ENCODE measurements around the gene OR2V2. TPM values are rescaled to one million over a fixed set of nuclear protein-coding genes. Genes with fewer than 3 reads are reported as not detected.
A peak's percentile ranks its signal among the peaks of the same experiment; 100 is the strongest.

The OR2V2 gene
- polyA plus RNA-seq, 1 of the 3 experiments (the other 2 are of a cell fraction), result not detected

- no peak for TF ChIP-seq EP300 (IDR thresholded peaks at IDR 0.05; ENCODE audit: borderline replicate concordance in 1 of 2, low read depth in 1 of 2, low read length in 1 of 2)
Measured at GRCh38 chr5:181193656-181194055, 46.3 kb downstream of the OR2V2 start (continued).

- Histone ChIP-seq H3K4me2 (no peak overlapping the region), H4K20me1 (ENCODE audit: insufficient read depth) (no peaks in the 10 kb centered on the region), H3F3A (replicated peaks; ENCODE audit: insufficient read depth) (peaks cover 1% of the 10 kb centered on the region), H3K27ac (ENCODE audit: low read depth in 2 of 2, low read length in 1 of 2) (no peak overlapping the region; a peak in 1 of 4 replicates), H3K4me1 (ENCODE audit: control insufficient read depth in 1 of 2, insufficient read depth in 2 of 2, low read depth in 1 of 2, low read length in 1 of 2) (peaks cover 0 to 18% of the 10 kb centered on the region in 2 experiments; a peak in 1 of 4 replicates), H3K36me3 (replicated peaks in 1 of 2; ENCODE audit: control insufficient read depth in 1 of 2, insufficient read depth in 2 of 2, low read length in 1 of 2) (no peaks in the 10 kb centered on the region), H3K9ac (no peak overlapping the region), H3K4me3 (ENCODE audit: low read depth in 2 of 2, low read length in 1 of 2) (no peak overlapping the region), H3K27me3 (ENCODE audit: insufficient read depth) (no peaks in the 10 kb centered on the region), H2AFZ (ENCODE audit: low read depth) (no peak overlapping the region), H3K9me2 (no peaks in the 10 kb centered on the region), H3K9me3 (no peaks in the 10 kb centered on the region), H3K79me2 (ENCODE audit: insufficient read depth) (peaks cover 6% of the 10 kb centered on the region; the same call in 1 of the 2 replicates)
- ChIA-PET POLR2A (no interaction called here), CTCF (interaction anchor here (0.8 to 3.3 kb wide), 5 partner anchors 9 to 23 kb away, joined by 3 to 10 read pairs (median 4); partner anchors contain the start of gene TRIM7)
- WGBS (ENCODE audit: low lambda C conversion rate), result 85% methylated on average over 18 of the region's 21 CpGs
- TF ChIP-seq TAF1 (IDR thresholded peaks at IDR 0.05; ENCODE audit: borderline replicate concordance, low read depth, low read length), result no peak
- no peak for TF ChIP-seq RXRA (IDR thresholded peaks at IDR 0.05; ENCODE audit: borderline replicate concordance, low read depth)
- TF ChIP-seq RCOR1 (IDR thresholded peaks at IDR 0.05; ENCODE audit: low read length), result no peak
- TF ChIP-seq ELF1 (IDR thresholded peaks at IDR 0.05), result no peak
- TF ChIP-seq FOSL2 (IDR thresholded peaks at IDR 0.05; ENCODE audit: borderline replicate concordance, low read depth), result no peak
- TF ChIP-seq NRF1 (IDR thresholded peaks at IDR 0.05; ENCODE audit: low read depth, low read length), result no peak
- TF ChIP-seq FOXJ3 (CRISPR knock-in tag; IDR thresholded peaks at IDR 0.05), result no peak
- TF ChIP-seq, protein P1, sequence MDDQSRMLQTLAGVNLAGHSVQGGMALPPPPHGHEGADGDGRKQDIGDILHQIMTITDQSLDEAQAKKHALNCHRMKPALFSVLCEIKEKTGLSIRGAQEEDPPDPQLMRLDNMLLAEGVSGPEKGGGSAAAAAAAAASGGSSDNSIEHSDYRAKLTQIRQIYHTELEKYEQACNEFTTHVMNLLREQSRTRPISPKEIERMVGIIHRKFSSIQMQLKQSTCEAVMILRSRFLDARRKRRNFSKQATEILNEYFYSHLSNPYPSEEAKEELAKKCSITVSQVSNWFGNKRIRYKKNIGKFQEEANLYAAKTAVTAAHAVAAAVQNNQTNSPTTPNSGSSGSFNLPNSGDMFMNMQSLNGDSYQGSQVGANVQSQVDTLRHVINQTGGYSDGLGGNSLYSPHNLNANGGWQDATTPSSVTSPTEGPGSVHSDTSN (IDR thresholded peaks at IDR 0.05), result no peak
- no peak for TF ChIP-seq SMC3 (IDR thresholded peaks at IDR 0.05; ENCODE audit: low read depth, low read length)
- TF ChIP-seq MXI1 (IDR thresholded peaks at IDR 0.05; ENCODE audit: low read depth, low read length), result no peak
- no peak for TF ChIP-seq USF1 (IDR thresholded peaks at IDR 0.05; ENCODE audit: borderline replicate concordance, low read depth)
- TF ChIP-seq JUND (IDR thresholded peaks at IDR 0.05), result no peak
- TF ChIP-seq GATA2 (CRISPR knock-in tag; IDR thresholded peaks at IDR 0.05), result no peak
- TF ChIP-seq RFX5 (IDR thresholded peaks at IDR 0.05; ENCODE audit: low read length), result no peak
- no peak for TF ChIP-seq SIN3A (IDR thresholded peaks at IDR 0.05; ENCODE audit: borderline replicate concordance, low read depth, low read length)
- TF ChIP-seq GABPA (IDR thresholded peaks at IDR 0.05; ENCODE audit: low read depth), result no peak
- DNase-seq, result peak; percentile 69
Measured at GRCh38 chr5:181194489-181195248, 47.3 kb downstream of the OR2V2 start.

Measured in SK-N-SH (cell line).